Stimulated activated CD4-positive, alpha-beta T cell treated with anti-CD3 and anti-CD28 coated beads, Interleukin-2, amount 100 ng/mL, for 48 hours (primary cell): Measurements from ENCODE around the gene C16orf74.
A peak's percentile ranks its signal among the peaks of the same experiment; 100 is the strongest.

Source experiments
- DNase-seq, 2 donors: peaks; one replicate each; pipeline ENCODE4 v3.0.0-alpha.2; 2020

C16orf74 gene

GRCh38 chr16:85689950-85690320 lies 61.0 kb downstream of the C16orf74 start:
- no peak for DNase-seq

GRCh38 chr16:85689285-85689949 lies 61.5 kb downstream of the C16orf74 start:
- no peak for DNase-seq

GRCh38 chr16:85688586-85689284 lies 62.2 kb downstream of the C16orf74 start, which contains the start of gene GINS2:
Gene GINS2, minus strand, starts transcription at chr16:85688954. Its CDS starts 56 bp downstream, at chr16:85688898.
- DNase-seq = peak; percentile 81 to 87

DNA sequence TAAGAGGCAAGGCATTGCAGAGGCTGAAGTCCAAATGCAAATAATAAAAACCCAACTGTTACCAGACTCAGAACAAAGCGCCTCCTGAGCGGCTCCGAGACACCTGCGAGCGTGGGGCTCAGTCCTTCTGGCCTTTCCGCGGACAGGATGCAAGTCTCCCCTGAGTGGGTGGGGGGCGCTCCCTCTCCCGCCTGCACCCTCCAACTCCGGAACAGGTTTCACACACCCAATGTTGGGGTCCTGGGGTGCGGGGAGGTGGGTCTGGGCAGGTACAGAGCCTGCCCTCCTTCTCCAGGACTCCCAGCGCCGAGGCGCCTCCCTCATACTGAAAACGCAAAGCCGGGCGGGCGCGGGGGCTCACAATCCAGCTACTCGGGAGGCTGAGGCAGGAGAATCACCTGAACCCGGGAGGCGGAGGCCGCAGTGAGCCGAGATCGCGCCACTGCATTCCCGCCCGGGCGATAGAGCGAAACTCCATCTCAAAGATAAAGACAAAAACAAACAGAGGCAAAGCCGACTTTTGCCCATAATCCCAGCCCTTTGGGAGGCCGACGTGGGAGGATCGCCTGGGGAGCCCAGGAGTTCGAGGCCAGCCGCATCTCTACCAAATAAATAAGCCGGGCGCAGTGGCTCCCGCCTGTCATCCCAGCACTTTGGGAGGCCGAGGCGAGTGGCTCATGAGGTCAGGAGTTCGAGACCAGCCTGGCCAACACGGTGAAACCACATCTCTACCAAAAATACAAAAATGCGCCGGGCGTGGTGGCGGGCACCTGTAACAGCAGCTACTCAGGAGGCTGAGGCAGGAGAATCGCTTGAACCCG lies 63.0 kb downstream of the C16orf74 start:
- DNase-seq = peak in 1 of 2 donors; percentile 10

- DNase-seq = peak in 1 of 2 donors; percentile 36
Observed at GRCh38 chr16:85686912-85687591, 63.8 kb downstream of the C16orf74 start.

GRCh38 chr16:85685251-85685650 lies 65.6 kb downstream of the C16orf74 start:
- DNase-seq = no peak

GRCh38 chr16:85683363-85683762 lies 67.5 kb downstream of the C16orf74 start:
- DNase-seq = no peak

GRCh38 chr16:85682516-85682915 lies 68.4 kb downstream of the C16orf74 start:
- DNase-seq = no peak

- no peak for DNase-seq
Observed at GRCh38 chr16:85681255-85681654, 69.6 kb downstream of the C16orf74 start.

DNA sequence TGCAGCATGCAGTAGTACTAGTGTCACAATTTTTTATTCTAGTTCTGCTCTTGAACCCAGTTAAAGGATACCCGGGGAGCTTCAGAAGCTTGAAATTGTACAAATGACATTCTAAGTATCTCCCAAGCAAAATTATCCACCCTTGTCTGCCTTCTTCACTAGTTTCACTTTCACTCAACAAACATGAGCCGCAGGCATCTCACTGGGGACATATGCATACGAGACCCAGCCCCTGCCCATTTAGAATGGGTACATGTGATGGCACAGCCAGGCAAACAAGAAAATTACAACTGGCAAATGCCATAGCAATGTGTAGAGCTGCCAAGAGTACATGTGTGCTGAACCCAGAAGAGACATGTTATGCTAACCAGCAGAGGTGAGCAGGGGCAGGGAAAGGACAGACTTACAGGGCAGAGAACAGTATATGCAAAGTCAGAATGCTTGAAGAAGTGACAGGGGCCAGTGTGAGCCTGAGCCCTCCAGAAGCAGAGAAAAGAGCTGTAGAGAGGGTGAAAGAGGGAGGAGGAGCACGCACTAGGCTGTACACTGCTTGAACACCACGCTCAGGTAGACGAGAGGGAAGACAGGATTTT lies 70.4 kb downstream of the C16orf74 start:
- no peak for DNase-seq

DNA sequence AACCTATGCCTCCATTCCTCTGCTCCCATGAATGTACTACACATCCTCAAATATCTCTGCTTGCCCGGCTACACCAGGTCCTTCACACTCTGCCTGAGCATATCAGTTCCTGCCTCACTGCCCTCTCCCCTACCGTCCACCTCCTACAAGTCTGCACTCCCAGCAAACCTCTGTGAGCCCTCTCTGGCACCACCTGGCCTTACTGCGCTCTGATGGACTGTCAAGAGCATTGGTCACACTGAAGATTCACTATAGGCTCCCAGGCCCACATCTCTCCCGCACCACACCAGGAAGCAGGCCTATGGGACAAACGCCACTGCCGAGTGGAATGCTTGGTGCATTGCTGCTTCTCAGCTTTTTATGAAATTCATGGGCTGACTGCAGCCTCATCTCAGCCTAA lies 71.0 kb downstream of the C16orf74 start:
- no peak for DNase-seq

DNA sequence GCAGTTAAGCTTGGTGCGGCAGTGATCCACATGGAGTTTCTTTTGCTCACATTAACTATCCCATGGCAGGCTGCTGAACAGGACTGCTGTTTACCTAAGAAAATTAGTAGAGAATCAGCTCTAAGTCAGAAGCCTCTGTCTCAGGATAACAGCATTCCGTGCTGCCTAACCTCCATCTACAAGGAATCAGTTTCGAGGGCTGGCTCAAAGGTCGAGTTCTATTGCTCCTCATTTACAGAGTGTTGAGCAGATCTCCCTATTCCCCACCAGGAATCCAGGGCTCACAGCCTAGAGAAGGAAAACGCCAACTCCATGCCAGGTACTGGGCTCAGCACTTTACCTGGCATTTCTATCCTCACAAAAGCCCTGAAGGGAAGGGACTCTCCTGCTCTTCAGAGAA lies 72.1 kb downstream of the C16orf74 start:
- no peak for DNase-seq

DNA sequence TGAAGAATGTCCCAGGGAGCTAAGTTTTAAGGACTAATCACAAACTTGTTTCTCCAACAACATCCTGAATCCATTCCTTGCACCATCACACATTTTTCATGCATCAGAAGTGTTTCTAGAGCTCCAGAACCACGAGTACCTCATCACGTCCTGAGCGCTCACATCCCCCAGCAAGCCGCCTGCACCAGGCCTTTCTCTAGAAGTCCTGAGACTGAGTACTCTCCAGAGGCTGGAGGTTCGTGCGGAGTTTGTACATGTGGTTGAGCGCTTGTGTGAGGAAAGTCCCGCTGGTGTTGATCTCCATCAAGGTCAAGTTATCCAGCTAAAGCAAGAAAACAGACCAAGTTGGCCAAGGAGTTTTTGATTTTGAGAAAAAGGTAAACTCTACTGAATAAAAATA lies 72.9 kb downstream of the C16orf74 start:
- no peak for DNase-seq

GRCh38 chr16:85677383-85677967 lies 73.4 kb downstream of the C16orf74 start:
- DNase-seq = no peak

DNA sequence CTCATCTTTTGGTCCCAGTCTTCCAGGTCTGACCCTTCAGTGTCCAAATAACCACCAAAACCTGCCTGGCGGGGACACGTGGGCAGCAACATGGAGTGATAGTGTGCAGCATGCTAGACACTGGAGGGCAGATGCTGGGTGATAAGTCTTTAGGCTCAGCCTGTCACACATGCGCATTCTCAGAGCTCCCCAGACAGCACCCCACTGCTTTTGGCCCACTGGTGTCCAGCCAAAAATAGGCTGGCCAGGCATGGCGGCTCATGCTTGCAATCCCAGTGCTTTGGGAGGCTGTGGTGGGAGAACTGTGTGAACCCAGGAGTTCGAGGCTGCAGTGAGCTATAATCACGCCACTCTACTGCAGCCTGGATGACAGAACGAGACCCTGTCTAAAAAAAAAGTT lies 74.4 kb downstream of the C16orf74 start:
- no peak for DNase-seq

DNA sequence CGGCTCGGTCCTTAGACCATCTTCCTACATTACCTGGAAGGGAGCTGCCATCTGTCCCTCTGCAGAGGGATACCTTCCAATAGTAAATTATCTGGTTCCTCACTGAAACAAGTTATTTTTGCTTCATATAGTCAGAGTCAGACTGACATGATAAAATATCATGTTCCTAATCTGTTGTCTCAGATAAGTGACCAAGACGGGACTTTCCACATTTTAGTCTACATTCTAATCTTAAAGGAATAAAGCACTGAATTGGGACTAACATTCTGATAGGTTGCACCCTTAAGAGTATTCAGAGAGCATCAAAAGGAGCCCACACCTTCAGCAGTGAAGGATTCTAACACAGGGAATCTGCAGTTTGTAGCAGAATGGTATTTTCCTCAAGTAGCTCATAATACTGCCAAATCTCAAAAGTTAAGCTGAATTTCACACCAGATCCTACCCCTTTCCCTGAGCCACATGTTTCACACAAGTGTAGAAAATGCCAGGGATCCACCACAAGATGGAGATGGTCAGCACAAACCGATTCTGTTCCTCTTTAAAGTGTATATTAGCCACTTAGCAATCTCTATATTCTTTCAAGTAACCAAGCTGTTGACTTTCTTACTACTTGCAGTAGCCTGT lies 75.5 kb downstream of the C16orf74 start:
- DNase-seq = no peak

DNA sequence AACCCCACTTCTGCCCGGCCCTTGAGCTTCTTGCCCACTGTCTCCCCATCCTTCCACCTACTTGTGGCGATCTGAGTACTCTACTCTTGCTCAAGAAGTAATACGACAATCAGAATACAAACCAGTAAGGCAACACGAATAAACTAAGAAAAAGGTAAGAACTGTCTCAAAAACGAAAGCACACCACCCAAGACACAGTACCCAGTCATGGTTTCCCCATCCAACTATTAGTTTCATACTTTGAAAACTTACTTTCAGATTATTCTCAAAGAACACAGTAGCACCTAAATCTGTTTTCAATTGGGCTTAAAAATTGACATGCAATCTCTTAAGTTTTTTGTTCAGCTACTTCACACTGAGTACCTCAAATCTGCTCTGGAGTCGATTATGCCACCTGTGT lies 76.1 kb downstream of the C16orf74 start:
- no peak for DNase-seq

DNA sequence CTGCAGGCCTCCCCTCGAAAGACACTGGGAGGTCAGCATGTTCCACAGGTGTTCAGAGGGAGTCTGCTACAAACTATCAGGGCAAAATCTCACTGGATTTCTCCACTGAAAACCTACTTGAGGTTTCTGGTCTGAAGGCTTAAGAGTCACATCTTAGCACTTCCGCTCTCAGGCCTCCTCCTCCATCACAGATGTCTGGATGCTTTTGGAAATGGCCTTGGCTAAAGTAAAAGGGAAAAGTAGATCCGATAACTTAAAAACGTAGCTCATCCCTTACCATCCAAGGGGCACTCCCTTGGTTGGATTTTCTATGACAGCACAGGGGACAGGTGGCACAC lies 76.5 kb downstream of the C16orf74 start:
- no peak for DNase-seq

DNA sequence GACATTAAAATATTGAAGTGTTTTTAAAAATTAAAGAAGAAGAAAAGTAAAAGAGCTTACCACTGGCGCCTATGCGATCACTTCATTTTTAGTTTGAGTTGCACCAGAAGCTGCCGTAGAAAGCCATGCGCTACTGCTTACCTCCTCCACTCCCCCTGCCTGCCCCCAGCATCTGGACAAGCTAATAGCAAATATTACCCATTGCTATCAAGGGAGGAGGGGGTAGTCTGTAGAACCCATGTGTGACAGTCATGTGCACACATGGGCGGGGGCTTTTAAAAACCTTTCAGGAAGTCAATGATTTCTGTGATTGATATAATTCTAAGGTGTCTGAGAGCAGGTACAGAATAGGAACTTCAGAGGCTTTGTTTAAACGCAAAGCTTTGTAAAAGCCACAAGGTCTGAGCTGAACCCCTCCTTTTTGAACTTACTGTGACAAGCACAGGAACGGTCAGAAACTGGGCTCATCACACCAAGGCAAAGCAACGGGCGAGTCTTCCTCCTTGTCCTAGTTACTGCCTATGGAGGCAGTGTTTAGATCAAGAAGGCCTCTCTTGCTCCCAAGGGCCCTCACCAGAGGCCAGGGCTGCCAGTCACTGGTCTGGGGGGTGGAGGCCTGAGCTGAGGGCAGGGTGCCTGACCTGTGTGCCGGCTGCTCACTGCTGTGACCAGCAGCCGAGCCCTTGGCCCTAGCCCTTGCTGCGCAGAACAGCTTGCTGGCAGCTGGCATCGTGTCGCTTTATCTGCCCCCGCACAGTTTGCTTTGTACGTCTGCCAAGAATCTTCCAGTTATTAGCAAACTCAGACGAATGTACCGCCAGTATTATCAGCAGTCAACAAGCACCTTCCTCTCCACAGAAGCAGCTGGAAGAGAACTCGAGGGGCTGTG lies 77.1 kb downstream of the C16orf74 start:
- no peak for DNase-seq

DNA sequence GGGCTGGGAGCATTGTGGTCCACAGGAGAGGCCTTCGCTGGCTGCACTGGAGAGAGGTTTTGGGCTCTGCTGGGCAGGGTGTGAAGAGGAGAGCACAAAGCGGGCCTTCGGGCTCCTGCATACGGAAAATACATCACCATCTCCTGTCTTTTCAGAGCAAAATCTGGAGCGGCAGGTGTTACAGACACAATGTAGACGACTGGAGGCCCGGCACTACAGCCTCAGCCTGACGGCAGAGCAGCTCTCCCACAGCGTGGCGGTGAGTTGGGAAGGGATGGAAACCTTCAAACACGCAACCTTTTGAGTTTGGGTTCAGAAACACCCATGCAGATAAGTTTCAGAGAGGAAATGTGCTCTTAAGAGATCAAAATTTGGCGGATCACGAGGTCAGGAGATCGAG lies 80.1 kb downstream of the C16orf74 start:
- DNase-seq = no peak
